Ovary (tissue), 3 donors: ENCODE results near the gene ETV6.

Experiments used
- CTCF ChIP-seq, 3 donors: fragments of 450-650 bp in 2 of 3; fragments of 200-600 bp in 1 of 3; IDR thresholded peaks; one replicate each; pipeline versions ENCODE4 v1.5.1 to v1.8.0; 2016 to 2022; ENCODE audit warnings: antibody characterized with exemption in 3 of 3, mild to moderate bottlenecking in 1 of 3
- EP300 ChIP-seq: sonication (generic); formaldehyde crosslinking; IDR thresholded peaks from one replicate; pipeline ENCODE4 v1.6.1; 2017; ENCODE audit warnings: antibody characterized with exemption
- POLR2A ChIP-seq: fragments of 450-650 bp; IDR thresholded peaks from one replicate; pipeline ENCODE4 v1.6.1; 2017; ENCODE audit warnings: antibody characterized with exemption, mild to moderate bottlenecking, moderate library complexity
- donor health status: DM: no; HTN: no; CAD: no.

DNA sequence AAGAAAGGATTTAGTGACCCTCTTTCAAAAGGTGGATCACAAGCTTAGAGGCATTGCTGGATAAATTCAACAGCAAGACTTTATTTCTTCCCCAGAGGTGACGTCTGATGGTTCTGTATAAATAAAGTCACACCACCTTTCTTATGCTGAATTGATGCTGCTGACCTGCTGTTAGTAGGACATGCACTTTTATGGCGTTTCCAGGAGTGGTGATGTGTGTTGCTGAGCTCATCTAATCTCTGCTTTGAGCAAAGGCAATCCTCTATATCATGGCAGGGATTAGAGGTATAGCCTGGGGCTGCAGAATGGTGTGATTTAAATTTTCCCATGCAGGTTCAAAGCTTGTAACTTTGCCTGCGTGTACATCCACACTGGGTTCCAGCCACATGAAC lies 94.9 kb downstream of the ETV6 start:
- TF ChIP-seq POLR2A (no peak), EP300 (no peak), CTCF (IDR thresholded peaks at IDR 0.05) (no peak)
